ENCODE data around the gene OR6C6.
"Not testable (repeated sequence)": the region's sequence is repeated elsewhere in the genome, so short reads cannot be mapped to it uniquely, and the experiment has no call there.

Gene OR6C6
- long read RNA-seq = 0 reads

DNA sequence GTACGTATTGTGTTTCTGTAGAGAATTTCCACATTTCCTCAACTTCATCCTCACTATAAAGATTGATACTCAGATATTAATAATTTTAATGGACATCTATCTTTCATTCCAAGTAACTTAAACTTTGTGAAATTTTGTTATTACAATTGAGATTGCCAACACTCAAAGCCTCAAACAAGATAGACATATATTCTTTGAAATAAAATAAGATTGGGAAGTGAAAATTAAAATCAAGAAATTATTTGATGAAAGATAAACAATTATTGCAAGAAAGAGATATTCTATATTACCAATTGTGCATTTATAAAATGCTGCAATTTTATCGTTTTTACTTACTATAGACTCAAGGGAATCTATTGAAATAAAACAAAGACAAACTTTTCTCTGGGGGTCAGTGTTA is at the start of gene OR6C6:
TSS of gene OR6C6 (minus strand) at position 101 of the 400 bp plus-strand sequence. CDS start 1,337 bp downstream, outside the sequence.
- Histone ChIP-seq H3K27me3 (ENCODE audit: insufficient read depth, poor library complexity, severe bottlenecking) (no peaks in the 10 kb centered on the region), H3K27ac (replicated peaks) (no peak within 1 kb of the TSS), H3K4me3 (replicated peaks; ENCODE audit: insufficient read depth, low read length) (no peak within 1 kb of the TSS)
- DNase-seq (ENCODE audit: low read depth in 1 of 2, low spot score in 1 of 2) = no peak
- no peak for TF ChIP-seq POLR2AphosphoS5 (IDR thresholded peaks at IDR 0.05; ENCODE audit: low read depth)
- TF ChIP-seq REST (IDR thresholded peaks at IDR 0.05; ENCODE audit: insufficient replicate concordance, low read depth) = no peak
- TF ChIP-seq CTCF (IDR thresholded peaks at IDR 0.05; ENCODE audit: insufficient read depth, low read length) = no peak
- TF ChIP-seq GABPA (IDR thresholded peaks at IDR 0.05; ENCODE audit: low read depth) = no peak
- TF ChIP-seq SPI1 (IDR thresholded peaks at IDR 0.05; ENCODE audit: borderline replicate concordance, low read depth) = no peak

GRCh38 chr12:55336002-55336401 is 39.6 kb upstream of the OR6C6 start:
- H3K27me3 ChIP-seq (ENCODE audit: insufficient read depth, poor library complexity, severe bottlenecking) = no peaks in the 10 kb centered on the region
- no peak overlapping the region for H3K27ac ChIP-seq (replicated peaks)
- H3K4me3 ChIP-seq (replicated peaks; ENCODE audit: insufficient read depth, low read length) = no peak overlapping the region
- TF ChIP-seq POLR2AphosphoS5 (IDR thresholded peaks at IDR 0.05; ENCODE audit: low read depth) (no peak), CTCF (IDR thresholded peaks at IDR 0.05; ENCODE audit: insufficient read depth, low read length) (no peak), GABPA (IDR thresholded peaks at IDR 0.05; ENCODE audit: low read depth) (no peak), SPI1 (IDR thresholded peaks at IDR 0.05; ENCODE audit: borderline replicate concordance, low read depth) (no peak), REST (IDR thresholded peaks at IDR 0.05; ENCODE audit: insufficient replicate concordance, low read depth) (no peak)
- DNase-seq (ENCODE audit: low read depth in 1 of 2, low spot score in 1 of 2) = no peak

DNA sequence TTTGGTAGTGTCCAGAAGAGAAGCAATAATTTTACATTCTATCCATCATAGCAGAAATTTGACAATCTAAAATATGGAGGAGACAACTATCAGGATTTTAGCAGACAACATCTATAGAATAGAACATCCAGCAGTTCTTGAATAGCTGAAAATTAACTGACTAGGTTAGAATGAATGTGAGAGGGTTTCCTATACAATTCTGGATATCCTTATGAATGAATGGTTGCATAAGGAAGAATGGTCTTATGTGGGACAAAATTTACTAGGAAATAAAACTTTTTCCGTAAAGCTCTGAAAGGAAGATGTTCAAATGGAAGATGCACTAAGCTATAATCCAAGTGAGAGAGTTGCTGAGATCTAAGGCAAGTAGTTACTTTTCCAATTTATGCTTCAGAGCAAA is 34.1 kb upstream of the OR6C6 start, which contains the start of gene OR6C3:
TSS of gene OR6C3 (plus strand) at position 301 of the 400 bp plus-strand sequence. CDS start 955 bp downstream, outside the sequence.
- H3K4me3 ChIP-seq (replicated peaks; ENCODE audit: insufficient read depth, low read length) = no peak within 1 kb of the TSS
- peaks cover 4% of the 10 kb centered on the region for H3K27me3 ChIP-seq (ENCODE audit: insufficient read depth, poor library complexity, severe bottlenecking)
- TF ChIP-seq GABPA (IDR thresholded peaks at IDR 0.05; ENCODE audit: low read depth) (no peak), SPI1 (IDR thresholded peaks at IDR 0.05; ENCODE audit: borderline replicate concordance, low read depth) (no peak), REST (IDR thresholded peaks at IDR 0.05; ENCODE audit: insufficient replicate concordance, low read depth) (no peak), CTCF (IDR thresholded peaks at IDR 0.05; ENCODE audit: insufficient read depth, low read length) (no peak), POLR2AphosphoS5 (IDR thresholded peaks at IDR 0.05; ENCODE audit: low read depth) (no peak)
- no peak for DNase-seq (ENCODE audit: low read depth in 1 of 2, low spot score in 1 of 2)
- H3K27ac ChIP-seq (replicated peaks) = no peak within 1 kb of the TSS

- not testable (repeated sequence) for H3K4me3 ChIP-seq (replicated peaks; ENCODE audit: insufficient read depth, low read length); H3K27ac ChIP-seq (replicated peaks); H3K27me3 ChIP-seq (ENCODE audit: insufficient read depth, poor library complexity, severe bottlenecking); DNase-seq (ENCODE audit: low read depth in 1 of 2, low spot score in 1 of 2)
Observed at GRCh38 chr12:55325801-55326200, 29.4 kb upstream of the OR6C6 start.
